HFFc6 (cell line): ENCODE measurements around the gene DAZAP1. TPM values are rescaled to one million over a fixed set of nuclear protein-coding genes. Genes with fewer than 3 reads are reported as not detected.

Source experiments
- DNase-seq: peaks from one replicate; pipeline ENCODE4 v3.0.0-alpha.2; 2018
- H3K27ac Mint-ChIP-seq: 2 replicates; pipeline ENCODE4 v1.8.0; 2020; ENCODE audit warnings: mild to moderate bottlenecking, mixed read lengths
- H3K27me3 Mint-ChIP-seq: 2 replicates; pipeline ENCODE4 v1.8.0; 2021; ENCODE audit warnings: mild to moderate bottlenecking, moderate library complexity, mixed read lengths; ENCODE audit not compliant: insufficient read depth
- H3K36me3 Mint-ChIP-seq: 2 replicates; pipeline ENCODE4 v1.8.0; 2021; ENCODE audit warnings: low read depth, mixed read lengths
- H3K4me1 Mint-ChIP-seq: 2 replicates; pipeline ENCODE4 v1.8.0; 2020; ENCODE audit warnings: low read depth, mixed read lengths
- H3K4me3 Mint-ChIP-seq: 2 replicates; pipeline ENCODE4 v1.8.0; 2020; ENCODE audit warnings: mild to moderate bottlenecking, moderate library complexity, mixed read lengths
- H3K9me3 Mint-ChIP-seq: 2 replicates; pipeline ENCODE4 v1.8.0; 2020; ENCODE audit warnings: mild to moderate bottlenecking, mixed read lengths
- CTCF ChIP-seq: fragments of 200-600 bp; sonication (generic); IDR thresholded peaks from 2 replicates; pipeline ENCODE4 v1.5.0; 2021; ENCODE audit warnings: antibody characterized with exemption, mild to moderate bottlenecking
- total RNA-seq, 6 experiments: library from RNA; stranded (reverse); fragmentation: NEBNext Ultra II Directional; extraction: Animal tissue kit (Norgen Biotek cat#: 25700); gene quantifications; 2 replicates in 1 of 6; 3 replicates in 5 of 6; pipeline ENCODE4 v1.2.3, GENCODE V29; 2021

Gene DAZAP1
- total RNA-seq, 6 experiments from 2014 or later = 87.2 to 109 (median 103) TPM

GRCh38 chr19:1427221-1427920 is 20.0 kb downstream of the DAZAP1 start:
- Mint-ChIP-seq H3K9me3 (no peaks in the 10 kb centered on the region), H3K36me3 (peaks cover 4% of the 10 kb centered on the region; the same call in 1 of the 2 replicates), H3K4me3 (no peak overlapping the region), H3K27ac (no peak overlapping the region), H3K4me1 (no peaks in the 10 kb centered on the region), H3K27me3 (peaks cover 4% of the 10 kb centered on the region; the same call in 1 of the 2 replicates)
- no peak for TF ChIP-seq CTCF
- DNase-seq = no peak

- H3K27ac Mint-ChIP-seq = no peak overlapping the region
- no peaks in the 10 kb centered on the region for H3K9me3 Mint-ChIP-seq
- H3K4me1 Mint-ChIP-seq = no peaks in the 10 kb centered on the region
- H3K4me3 Mint-ChIP-seq = no peak overlapping the region
- no peaks in the 10 kb centered on the region; the same call in 1 of the 2 replicates for H3K36me3 Mint-ChIP-seq
- peaks cover 4% of the 10 kb centered on the region; the same call in 1 of the 2 replicates for H3K27me3 Mint-ChIP-seq
- no peak for DNase-seq
- TF ChIP-seq CTCF = no peak
These were observed 21.5 kb downstream of the DAZAP1 start for GRCh38 chr19:1428738-1429391.

- H3K27ac Mint-ChIP-seq = no peak overlapping the region
- TF ChIP-seq CTCF = no peak
- DNase-seq = no peak
- H3K27me3 Mint-ChIP-seq = peaks cover 4% of the 10 kb centered on the region; the same call in 1 of the 2 replicates
- no peaks in the 10 kb centered on the region; the same call in 1 of the 2 replicates for H3K36me3 Mint-ChIP-seq
- H3K4me1 Mint-ChIP-seq = no peaks in the 10 kb centered on the region
- H3K4me3 Mint-ChIP-seq = no peak overlapping the region
- H3K9me3 Mint-ChIP-seq = no peaks in the 10 kb centered on the region
These were observed 22.4 kb downstream of the DAZAP1 start for GRCh38 chr19:1429750-1430149.

- Mint-ChIP-seq H3K27me3 (peaks cover 4% of the 10 kb centered on the region; the same call in 1 of the 2 replicates), H3K9me3 (no peaks in the 10 kb centered on the region), H3K4me1 (no peaks in the 10 kb centered on the region), H3K27ac (no peak overlapping the region), H3K4me3 (no peak overlapping the region), H3K36me3 (no peaks in the 10 kb centered on the region; the same call in 1 of the 2 replicates)
- TF ChIP-seq CTCF = no peak
- no peak for DNase-seq
These were observed 22.9 kb downstream of the DAZAP1 start for GRCh38 chr19:1430246-1430645.

GRCh38 chr19:1431759-1432506 is 24.5 kb downstream of the DAZAP1 start:
- no peak overlapping the region for H3K27ac Mint-ChIP-seq

More at GRCh38 chr19:1431759-1432506, 24.5 kb downstream of the DAZAP1 start:
- Mint-ChIP-seq H3K4me3 (no peak overlapping the region), H3K9me3 (no peaks in the 10 kb centered on the region), H3K4me1 (no peaks in the 10 kb centered on the region), H3K36me3 (no peaks in the 10 kb centered on the region), H3K27me3 (peaks cover 4% of the 10 kb centered on the region; the same call in 1 of the 2 replicates)
- no peak for TF ChIP-seq CTCF
- no peak for DNase-seq
